GM18861 (cell line): ENCODE measurements around the gene PYCR2.

Source experiments
- ATAC-seq: cut with Tn5 transposase; IDR thresholded peaks from one replicate; pipeline ENCODE4 v1.9.1; 2021; ENCODE audit not compliant: unreplicated experiment

Gene PYCR2

GRCh38 chr1:225921734-225922709 lies 2.0 kb downstream of the PYCR2 start:
- ATAC-seq, result no peak

GRCh38 chr1:225919906-225920305 lies 4.1 kb downstream of the PYCR2 start:
- ATAC-seq, result no peak

DNA sequence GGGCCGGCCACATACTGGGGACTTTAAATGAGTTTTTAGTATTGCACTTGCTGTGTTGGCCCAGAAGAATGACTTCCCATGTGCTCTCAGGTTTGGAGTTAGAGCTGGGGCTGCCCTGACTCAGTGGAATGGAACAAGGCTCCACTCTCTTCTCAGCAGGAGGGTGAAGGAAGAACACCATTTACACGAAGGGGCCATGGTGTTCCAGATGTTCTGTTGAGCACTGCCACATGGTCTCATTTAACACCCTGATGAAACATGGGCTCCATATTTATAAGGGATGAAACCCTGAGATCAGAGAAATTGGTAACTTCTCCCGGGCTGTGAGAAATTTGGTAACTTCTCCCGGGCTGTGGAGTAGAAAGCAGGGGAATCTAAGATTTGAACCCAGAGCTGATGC lies 5.8 kb downstream of the PYCR2 start:
- no peak for ATAC-seq

DNA sequence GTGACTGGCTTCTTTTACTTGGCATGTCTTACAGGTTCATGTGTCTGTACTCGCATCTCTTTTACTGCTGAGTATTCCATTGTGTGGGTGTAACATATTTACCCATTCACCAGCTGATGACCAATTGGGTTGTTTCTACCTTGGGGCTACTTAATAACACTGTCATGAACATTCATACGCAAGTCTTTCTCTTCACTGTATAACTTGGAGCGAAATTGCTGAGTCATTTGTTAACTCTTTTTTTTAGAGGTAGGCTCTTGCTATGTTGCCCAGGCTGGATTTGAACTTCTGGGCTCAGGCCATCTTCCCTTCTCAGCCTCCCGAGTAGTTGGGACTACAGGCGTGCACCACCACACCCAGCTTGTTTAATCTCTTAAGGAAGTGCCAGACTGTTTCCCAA lies 6.5 kb downstream of the PYCR2 start:
- no peak for ATAC-seq

DNA sequence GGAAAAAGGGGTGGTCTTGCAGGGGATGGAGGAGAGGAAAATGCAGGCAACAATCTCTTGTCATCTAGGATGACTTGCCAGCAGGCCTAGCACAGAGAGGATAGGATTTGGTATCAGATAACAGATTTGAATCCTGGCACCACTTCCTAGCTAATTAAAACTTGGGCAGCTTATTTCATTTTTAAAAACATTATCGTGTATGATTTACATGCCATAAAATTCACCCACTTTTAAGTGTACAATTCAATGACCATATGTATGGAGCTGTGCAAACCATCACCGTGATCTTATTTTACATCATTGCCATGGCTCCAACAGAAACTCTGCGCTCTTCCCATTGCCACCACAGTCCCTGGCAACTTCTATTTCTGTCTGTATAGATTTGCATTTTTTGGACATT lies 6.9 kb downstream of the PYCR2 start:
- no peak for ATAC-seq

DNA sequence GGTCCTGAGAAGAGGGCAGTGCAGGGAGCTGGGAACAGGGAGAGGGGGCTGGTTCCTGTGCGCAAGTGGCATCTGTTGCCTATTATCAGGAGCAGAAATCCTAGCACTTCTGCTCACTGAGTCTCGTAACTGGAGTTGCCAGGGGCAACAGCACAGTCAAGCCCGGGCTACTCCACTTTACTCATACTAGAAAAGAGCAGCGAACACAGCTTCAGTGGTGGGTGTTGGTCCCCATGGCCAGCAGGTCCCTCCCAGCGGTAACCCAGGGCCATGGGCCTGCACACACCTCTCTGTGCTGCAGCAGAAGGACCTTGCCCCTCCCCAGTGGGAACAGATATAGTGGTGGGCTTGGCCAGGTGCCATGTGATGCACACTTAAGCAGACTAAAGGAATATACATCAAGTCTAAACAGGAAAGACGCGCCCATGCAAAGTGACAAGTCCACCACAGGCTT lies 8.5 kb downstream of the PYCR2 start:
- no peak for ATAC-seq

DNA sequence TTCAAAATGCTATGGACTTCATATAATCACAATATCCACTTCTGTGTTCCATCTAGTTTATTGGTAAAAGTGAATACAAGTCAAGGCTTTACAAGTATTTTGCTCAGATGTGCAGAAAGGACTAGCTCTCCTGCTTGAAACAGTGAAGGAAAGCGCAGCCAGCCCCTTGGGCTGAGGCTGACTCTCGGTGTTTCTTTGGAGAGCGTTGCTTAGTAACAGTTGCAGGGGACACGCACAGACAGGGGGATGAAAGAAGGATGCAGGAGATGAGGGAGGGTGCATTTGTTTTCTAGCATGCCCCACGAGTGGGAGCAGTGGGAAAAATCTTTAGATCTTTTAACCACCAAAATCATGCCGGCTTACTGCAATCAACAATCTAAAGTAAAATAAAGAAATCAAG lies 9.1 kb downstream of the PYCR2 start:
- ATAC-seq, result no peak

- ATAC-seq, result no peak
Observed at GRCh38 chr1:225914391-225914790, 9.7 kb downstream of the PYCR2 start.

- peak; percentile 72 for ATAC-seq
Observed at GRCh38 chr1:225911191-225912130, 12.6 kb downstream of the PYCR2 start.

DNA sequence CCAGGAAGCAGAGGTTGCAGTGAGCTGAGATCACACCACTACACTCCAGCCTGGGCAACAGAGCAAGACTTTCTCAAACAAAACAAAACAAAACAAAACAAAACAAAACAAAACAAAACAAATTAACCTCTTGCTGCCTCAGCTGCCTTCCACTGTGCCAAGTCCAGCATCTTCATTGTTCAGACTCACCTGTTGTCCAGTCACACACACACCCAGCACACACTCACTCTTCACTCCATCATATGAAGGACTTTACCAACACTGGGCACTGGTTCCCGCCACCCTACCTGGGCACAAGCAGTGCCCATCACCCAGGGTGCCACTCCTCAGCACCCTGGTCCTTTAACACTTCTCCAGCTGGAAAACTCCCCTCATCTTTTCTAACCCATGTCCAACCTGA lies 14.6 kb downstream of the PYCR2 start:
- no peak for ATAC-seq

GRCh38 chr1:225908773-225909172 lies 15.3 kb downstream of the PYCR2 start:
- ATAC-seq, result no peak

DNA sequence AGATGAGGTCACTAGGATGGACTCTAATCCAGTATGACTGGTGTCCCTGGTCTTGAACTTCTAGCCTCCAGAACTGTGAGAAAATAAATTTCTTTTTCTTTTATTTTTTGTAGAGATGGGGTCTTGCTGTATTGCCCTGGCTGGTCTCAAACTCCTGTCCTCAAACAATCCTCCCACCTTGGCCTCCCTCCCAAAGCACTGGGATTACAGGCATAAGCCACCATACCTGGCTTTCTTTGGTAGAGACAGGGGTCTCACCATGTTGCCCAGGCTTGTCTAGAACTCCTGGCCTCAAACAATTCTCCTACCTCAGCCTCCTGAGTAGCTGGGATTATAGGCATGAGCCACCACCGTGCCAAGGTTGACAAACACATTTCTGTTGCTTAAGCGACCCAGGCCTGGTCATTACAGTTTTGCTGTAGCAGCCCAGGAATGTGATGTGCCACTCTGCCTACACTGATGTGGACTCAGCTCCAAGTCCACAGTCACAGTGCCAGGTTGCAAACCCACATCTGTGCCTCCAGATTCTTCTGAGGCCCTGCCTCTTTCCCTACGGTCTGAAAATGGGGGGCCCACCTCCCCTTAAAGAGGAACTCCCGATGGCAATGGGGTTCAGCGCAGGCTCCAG lies 15.9 kb downstream of the PYCR2 start:
- no peak for ATAC-seq

- ATAC-seq, result no peak
Observed at GRCh38 chr1:225907341-225907740, 16.7 kb downstream of the PYCR2 start.

GRCh38 chr1:225906467-225906866 lies 17.6 kb downstream of the PYCR2 start:
- ATAC-seq, result no peak

DNA sequence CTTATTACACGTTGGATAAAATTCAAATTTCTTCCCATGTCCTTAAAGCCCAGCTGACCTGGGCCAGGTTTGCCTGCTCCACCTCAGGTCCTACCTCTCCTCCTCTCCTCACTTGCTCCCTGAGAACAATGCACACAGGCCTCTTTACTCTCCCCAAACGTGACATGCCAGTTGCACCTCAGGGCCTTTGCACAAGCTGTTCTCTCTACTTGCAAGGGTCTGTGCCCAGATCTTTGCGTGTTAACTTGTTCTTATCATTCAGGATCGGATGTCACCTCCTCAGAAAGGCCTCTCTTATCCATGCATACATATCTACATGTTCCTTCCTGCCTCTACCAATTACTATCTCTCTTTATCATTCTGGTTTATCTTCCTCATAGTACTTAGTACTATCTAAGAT lies 20.4 kb downstream of the PYCR2 start:
- ATAC-seq, result no peak

- ATAC-seq, result no peak
Observed at GRCh38 chr1:225899044-225899925, 24.8 kb downstream of the PYCR2 start.

DNA sequence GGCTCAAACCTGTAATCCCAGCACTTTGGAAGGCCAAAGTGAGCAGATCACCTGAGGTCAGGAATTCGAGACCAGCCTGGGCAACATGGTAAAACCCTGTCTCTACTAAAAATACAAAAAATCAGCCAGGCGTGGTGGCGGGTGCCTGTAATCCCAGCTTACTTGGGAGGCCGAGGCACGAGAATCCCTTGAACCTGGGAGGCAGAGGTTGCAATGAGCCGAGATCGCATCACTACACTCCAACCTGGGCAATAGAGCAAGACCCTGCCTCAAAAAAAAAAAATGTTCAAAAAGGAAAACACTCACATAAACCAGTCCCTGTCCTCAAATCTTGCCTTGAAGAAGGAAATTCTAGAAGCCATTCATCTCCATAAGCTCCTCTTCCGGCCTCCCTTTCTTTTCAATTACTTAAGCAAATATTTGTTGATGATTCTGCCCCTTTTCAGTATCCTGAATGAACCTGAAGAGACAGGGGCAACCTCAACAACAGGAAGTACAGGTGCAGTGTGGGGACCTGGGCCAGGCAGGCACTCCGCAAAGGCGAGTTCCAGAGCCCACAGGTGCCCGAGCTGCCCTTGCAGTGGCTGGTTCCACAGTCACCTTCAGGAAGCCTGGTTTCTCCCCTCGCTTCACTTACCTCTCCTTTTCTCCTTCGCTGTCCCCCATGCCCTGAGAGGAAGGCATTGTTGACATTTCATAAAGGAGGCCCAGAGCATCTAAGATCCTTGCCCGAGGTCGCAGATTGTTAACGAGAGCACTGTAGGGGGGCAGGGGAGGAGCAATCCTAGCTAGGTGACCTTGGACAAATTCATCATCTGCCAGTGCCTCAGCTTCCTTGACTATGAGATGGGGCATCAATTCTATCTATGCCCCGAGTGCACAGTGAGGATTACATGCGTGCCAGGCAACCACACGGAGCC lies 26.2 kb downstream of the PYCR2 start:
- ATAC-seq, result no peak

- ATAC-seq, result peak; percentile 100
Observed at GRCh38 chr1:225896937-225897549, 27.0 kb downstream of the PYCR2 start.

GRCh38 chr1:225896494-225896893 lies 27.6 kb downstream of the PYCR2 start:
- ATAC-seq, result no peak
